Stimulated activated CD4-positive, alpha-beta T cell treated with anti-CD3 and anti-CD28 coated beads, TNF-alpha, amount 100 ng/mL, for 24 hours (primary cell): ENCODE data around the gene SPAG16.
"Not testable (repeated sequence)": the region's sequence is repeated elsewhere in the genome, so short reads cannot be mapped to it uniquely, and the experiment has no call there.

ENCODE experiments used
- DNase-seq, 3 experiments: peaks; one replicate each; pipeline ENCODE4 v3.0.0-alpha.2; 2020; ENCODE audit warnings: low read depth in 3 of 3

The SPAG16 gene

GRCh38 chr2:213691351-213691750 is 407.1 kb downstream of the SPAG16 start:
- no peak for DNase-seq

GRCh38 chr2:213696442-213696841 is 412.2 kb downstream of the SPAG16 start:
- DNase-seq: no peak

GRCh38 chr2:213701365-213701764 is 417.1 kb downstream of the SPAG16 start:
- not testable (repeated sequence) for DNase-seq

- DNase-seq: no peak
Measured at GRCh38 chr2:213703406-213704098, 419.3 kb downstream of the SPAG16 start.

- DNase-seq: no peak
Measured at GRCh38 chr2:213710164-213710563, 425.9 kb downstream of the SPAG16 start.

- DNase-seq: not testable (repeated sequence)
Measured at GRCh38 chr2:213718411-213718810, 434.1 kb downstream of the SPAG16 start.

- no peak for DNase-seq
Measured at GRCh38 chr2:213722565-213722964, 438.3 kb downstream of the SPAG16 start.

- no peak for DNase-seq
Measured at GRCh38 chr2:213723041-213723560, 438.8 kb downstream of the SPAG16 start.

- no peak for DNase-seq
Measured at GRCh38 chr2:213723707-213724106, 439.4 kb downstream of the SPAG16 start.

GRCh38 chr2:213726101-213726500 is 441.8 kb downstream of the SPAG16 start:
- no peak for DNase-seq

GRCh38 chr2:213733893-213734292 is 449.6 kb downstream of the SPAG16 start:
- no peak for DNase-seq

- DNase-seq: no peak
Measured at GRCh38 chr2:213740453-213740852, 456.2 kb downstream of the SPAG16 start.

GRCh38 chr2:213751446-213751845 is 467.2 kb downstream of the SPAG16 start:
- no peak for DNase-seq

- DNase-seq: no peak
Measured at GRCh38 chr2:213752575-213752974, 468.3 kb downstream of the SPAG16 start.

GRCh38 chr2:213757525-213757924 is 473.3 kb downstream of the SPAG16 start:
- no peak for DNase-seq

GRCh38 chr2:213763354-213763753 is 479.1 kb downstream of the SPAG16 start:
- no peak for DNase-seq

- DNase-seq: no peak
Measured at GRCh38 chr2:213763963-213764362, 479.7 kb downstream of the SPAG16 start.

- no peak for DNase-seq
Measured at GRCh38 chr2:213764849-213765248, 480.6 kb downstream of the SPAG16 start.

GRCh38 chr2:213766062-213766461 is 481.8 kb downstream of the SPAG16 start:
- no peak for DNase-seq

GRCh38 chr2:213766465-213766901 is 482.2 kb downstream of the SPAG16 start:
- DNase-seq: no peak

GRCh38 chr2:213787869-213788268 is 503.6 kb downstream of the SPAG16 start:
- no peak for DNase-seq

GRCh38 chr2:213789940-213790339 is 505.7 kb downstream of the SPAG16 start:
- DNase-seq: no peak

- DNase-seq: no peak
Measured at GRCh38 chr2:213792045-213792444, 507.8 kb downstream of the SPAG16 start.
